ES-I3 (cell line): ENCODE results near the gene MPHOSPH9.

ENCODE experiments used
- H3K36me3 ChIP-seq: 2 replicates; pipeline ENCODE4 v1.6.1; 2013; ENCODE audit warnings: mild to moderate bottlenecking, low read length, control low read depth, moderate library complexity; ENCODE audit not compliant: insufficient read depth
- H3K4me1 ChIP-seq: 2 replicates; pipeline ENCODE4 v1.6.1; 2013; ENCODE audit warnings: mild to moderate bottlenecking, control low read depth, low read length; ENCODE audit not compliant: insufficient read depth
- H3K9ac ChIP-seq: 2 replicates; pipeline ENCODE4 v1.6.1; 2013; ENCODE audit warnings: low read depth, mild to moderate bottlenecking, low read length, moderate library complexity
- H3K9me3 ChIP-seq: 2 replicates; pipeline ENCODE4 v1.6.1; 2013; ENCODE audit warnings: mild to moderate bottlenecking, low read length, moderate library complexity; ENCODE audit not compliant: control insufficient read depth, insufficient read depth

Gene MPHOSPH9

GRCh38 chr12:123140676-123141614, 92.0 kb downstream of the MPHOSPH9 start:
- H3K4me1 ChIP-seq = peaks cover 36% of the 10 kb centered on the region
- no peaks in the 10 kb centered on the region for H3K36me3 ChIP-seq
- H3K9ac ChIP-seq = no peak overlapping the region
- H3K9me3 ChIP-seq = no peaks in the 10 kb centered on the region

GRCh38 chr12:123139926-123140675, 92.8 kb downstream of the MPHOSPH9 start:
- no peak overlapping the region for H3K9ac ChIP-seq
- H3K4me1 ChIP-seq = peaks cover 36% of the 10 kb centered on the region
- H3K36me3 ChIP-seq = no peaks in the 10 kb centered on the region
- no peaks in the 10 kb centered on the region for H3K9me3 ChIP-seq

- Histone ChIP-seq H3K9ac (no peak overlapping the region), H3K4me1 (peaks cover 28% of the 10 kb centered on the region; the same call in 1 of the 2 replicates), H3K36me3 (no peaks in the 10 kb centered on the region), H3K9me3 (no peaks in the 10 kb centered on the region)
These were observed 97.3 kb downstream of the MPHOSPH9 start for GRCh38 chr12:123135688-123136087.

- H3K4me1 ChIP-seq = peaks cover 25% of the 10 kb centered on the region; the same call in 1 of the 2 replicates
- H3K9ac ChIP-seq = no peak overlapping the region
- no peaks in the 10 kb centered on the region for H3K36me3 ChIP-seq
- H3K9me3 ChIP-seq = no peaks in the 10 kb centered on the region
These were observed 98.1 kb downstream of the MPHOSPH9 start for GRCh38 chr12:123134826-123135225.

GRCh38 chr12:123134271-123134671, 98.7 kb downstream of the MPHOSPH9 start:
- Histone ChIP-seq H3K9ac (no peak overlapping the region), H3K36me3 (no peaks in the 10 kb centered on the region), H3K9me3 (no peaks in the 10 kb centered on the region), H3K4me1 (peaks cover 23% of the 10 kb centered on the region; the same call in 1 of the 2 replicates)

GRCh38 chr12:123133701-123134100, 99.2 kb downstream of the MPHOSPH9 start:
- Histone ChIP-seq H3K36me3 (no peaks in the 10 kb centered on the region), H3K9ac (no peak overlapping the region), H3K9me3 (no peaks in the 10 kb centered on the region), H3K4me1 (peaks cover 23% of the 10 kb centered on the region; the same call in 1 of the 2 replicates)

GRCh38 chr12:123132951-123133619, 99.9 kb downstream of the MPHOSPH9 start:
- no peak overlapping the region for H3K9ac ChIP-seq
- no peaks in the 10 kb centered on the region for H3K9me3 ChIP-seq
- H3K36me3 ChIP-seq = no peaks in the 10 kb centered on the region
- peaks cover 23% of the 10 kb centered on the region; the same call in 1 of the 2 replicates for H3K4me1 ChIP-seq

GRCh38 chr12:123131879-123132402, 101.0 kb downstream of the MPHOSPH9 start:
- Histone ChIP-seq H3K9me3 (no peaks in the 10 kb centered on the region), H3K4me1 (peaks cover 26% of the 10 kb centered on the region), H3K9ac (no peak overlapping the region), H3K36me3 (no peaks in the 10 kb centered on the region)

GRCh38 chr12:123131291-123131832, 101.6 kb downstream of the MPHOSPH9 start:
- Histone ChIP-seq H3K9me3 (no peaks in the 10 kb centered on the region), H3K36me3 (no peaks in the 10 kb centered on the region), H3K9ac (no peak overlapping the region), H3K4me1 (peaks cover 32% of the 10 kb centered on the region)

GRCh38 chr12:123129621-123130020, 103.3 kb downstream of the MPHOSPH9 start:
- no peaks in the 10 kb centered on the region for H3K36me3 ChIP-seq
- no peaks in the 10 kb centered on the region for H3K9me3 ChIP-seq
- H3K4me1 ChIP-seq = peaks cover 37% of the 10 kb centered on the region
- H3K9ac ChIP-seq = no peak overlapping the region

GRCh38 chr12:123127182-123127495, 105.8 kb downstream of the MPHOSPH9 start:
- Histone ChIP-seq H3K9me3 (no peaks in the 10 kb centered on the region), H3K4me1 (peaks cover 32% of the 10 kb centered on the region), H3K9ac (no peak overlapping the region), H3K36me3 (no peaks in the 10 kb centered on the region)

GRCh38 chr12:123126294-123127181, 106.4 kb downstream of the MPHOSPH9 start:
- Histone ChIP-seq H3K4me1 (peaks cover 27% of the 10 kb centered on the region), H3K9ac (no peak overlapping the region), H3K9me3 (no peaks in the 10 kb centered on the region), H3K36me3 (no peaks in the 10 kb centered on the region)

- H3K9ac ChIP-seq = no peak overlapping the region
- H3K9me3 ChIP-seq = no peaks in the 10 kb centered on the region
- no peaks in the 10 kb centered on the region for H3K36me3 ChIP-seq
- H3K4me1 ChIP-seq = peaks cover 15% of the 10 kb centered on the region
These were observed 110.3 kb downstream of the MPHOSPH9 start for GRCh38 chr12:123122626-123123025.
